Right lung (tissue), 5 donors: ENCODE results near the gene CCDC201. TPM values are rescaled to one million over a fixed set of nuclear protein-coding genes. Genes with fewer than 3 reads are reported as not detected.

ENCODE experiments used
- DNase-seq, 2 donors: peaks; one replicate each; pipeline ENCODE4 v3.0.0-alpha.2; 2013
- polyA plus RNA-seq, 5 donors: library from polyadenylated mRNA; unstranded; fragments of 120-200 nt; gene quantifications; one replicate each; pipeline versions ENCODE4 v1.2.1 to v1.2.3, GENCODE V29; 2013; ENCODE audit warnings: inconsistent platforms in 1 of 5, low replicate concordance in 1 of 5; ENCODE audit not compliant: insufficient read length in 5 of 5, insufficient read depth in 1 of 5

CCDC201 gene
- polyA plus RNA-seq, 5 donors: not detected

DNA sequence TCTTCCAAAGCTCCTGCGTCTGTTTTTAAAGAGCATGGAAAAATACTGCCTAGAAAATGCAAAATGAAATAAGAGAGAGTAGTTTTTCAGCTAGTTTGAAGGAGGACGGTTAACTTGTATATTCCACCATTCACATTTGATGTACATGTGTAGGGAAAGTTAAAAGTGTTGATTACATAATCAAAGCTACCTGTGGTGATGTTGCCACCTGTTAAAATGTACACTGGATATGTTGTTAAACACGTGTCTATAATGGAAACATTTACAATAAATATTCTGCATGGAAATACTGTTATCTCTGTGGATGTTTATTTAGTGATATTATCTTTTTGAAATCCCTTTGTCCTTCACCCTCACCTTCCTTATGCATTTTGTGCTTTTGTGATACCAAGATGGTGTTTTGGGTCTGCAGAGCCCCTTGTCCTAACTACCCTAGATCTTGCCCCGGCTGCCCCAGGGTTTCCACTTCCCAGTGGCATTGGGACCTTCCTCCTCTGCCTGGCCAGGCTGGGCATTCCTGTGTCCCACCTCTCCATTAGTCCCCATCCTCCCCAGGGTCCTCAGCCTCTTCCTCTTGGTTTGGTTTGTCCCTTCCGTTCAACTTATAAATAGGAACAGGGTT, 20.6 kb upstream of the CCDC201 start:
- DNase-seq: no peak

DNA sequence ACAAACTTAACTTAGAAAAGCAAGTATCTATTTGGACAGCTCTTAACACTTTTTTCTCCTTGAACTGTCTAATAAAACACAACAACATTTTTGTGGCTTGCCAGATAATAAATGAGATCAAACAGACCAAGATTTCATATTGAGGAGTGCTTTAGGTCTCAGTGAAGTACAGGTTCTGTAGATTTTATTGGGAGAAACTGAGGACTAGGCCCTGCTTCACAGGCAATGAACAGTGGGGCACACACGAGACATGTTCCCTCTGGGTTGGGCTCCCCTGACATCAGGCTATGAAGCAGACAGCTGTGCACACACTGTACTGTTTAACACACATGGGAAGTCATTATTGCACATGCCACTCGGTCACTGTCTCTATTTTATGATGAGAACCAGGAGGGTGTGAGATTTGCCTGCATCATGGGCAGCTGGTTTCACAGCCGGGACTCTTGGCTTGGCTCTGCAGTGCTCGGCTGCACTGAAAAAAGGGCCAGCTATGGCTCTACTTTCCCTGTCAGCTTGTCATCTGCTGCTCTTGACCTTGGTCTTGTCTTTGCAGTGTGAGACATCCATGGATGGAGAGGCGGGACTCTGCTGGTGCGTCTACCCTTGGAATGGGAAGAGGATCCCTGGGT, 19.6 kb upstream of the CCDC201 start:
- DNase-seq: no peak

DNA sequence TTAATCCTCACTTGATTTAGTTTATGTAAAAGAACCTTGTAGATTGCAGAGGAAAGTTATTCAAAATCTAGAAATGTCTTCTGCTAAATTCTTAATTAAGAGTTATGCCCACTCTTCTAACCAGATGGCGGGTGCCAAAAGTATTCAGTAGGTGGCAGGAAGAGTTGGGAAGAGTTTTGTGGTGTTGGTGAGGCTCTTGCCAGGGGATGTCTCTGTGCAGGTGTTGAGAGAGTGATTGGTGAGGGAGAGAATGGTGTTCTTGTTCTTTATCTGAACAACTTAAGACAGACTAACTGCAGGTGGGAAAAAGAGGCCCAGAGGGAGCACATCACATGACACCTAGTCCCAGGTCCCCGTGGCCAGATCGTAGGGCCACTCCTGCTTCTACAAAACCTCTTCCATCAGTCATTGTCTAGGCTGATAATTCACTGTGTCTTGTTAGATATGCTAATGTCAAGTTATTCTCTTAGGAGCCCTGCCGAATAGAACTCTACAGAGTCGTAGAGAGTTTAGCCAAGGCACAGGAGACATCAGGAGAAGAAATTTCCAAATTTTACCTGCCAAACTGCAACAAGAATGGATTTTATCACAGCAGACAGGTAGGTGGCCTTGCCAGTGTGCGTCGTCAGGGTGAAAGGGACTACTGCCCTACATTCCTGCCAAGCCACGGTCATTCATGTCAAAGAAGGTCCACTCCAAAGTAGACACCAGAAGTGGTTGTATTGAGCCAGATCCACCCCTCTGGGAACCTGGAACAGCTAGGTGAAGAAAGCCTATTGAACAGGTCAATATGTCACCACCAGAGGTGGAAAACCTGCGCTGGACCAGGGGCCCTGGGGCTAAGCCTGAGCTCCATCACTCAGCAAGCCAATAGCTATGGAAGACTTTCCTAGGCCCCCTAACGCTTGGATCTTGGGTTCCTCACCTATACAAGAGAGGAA, 18.9 kb upstream of the CCDC201 start:
- no peak for DNase-seq

DNA sequence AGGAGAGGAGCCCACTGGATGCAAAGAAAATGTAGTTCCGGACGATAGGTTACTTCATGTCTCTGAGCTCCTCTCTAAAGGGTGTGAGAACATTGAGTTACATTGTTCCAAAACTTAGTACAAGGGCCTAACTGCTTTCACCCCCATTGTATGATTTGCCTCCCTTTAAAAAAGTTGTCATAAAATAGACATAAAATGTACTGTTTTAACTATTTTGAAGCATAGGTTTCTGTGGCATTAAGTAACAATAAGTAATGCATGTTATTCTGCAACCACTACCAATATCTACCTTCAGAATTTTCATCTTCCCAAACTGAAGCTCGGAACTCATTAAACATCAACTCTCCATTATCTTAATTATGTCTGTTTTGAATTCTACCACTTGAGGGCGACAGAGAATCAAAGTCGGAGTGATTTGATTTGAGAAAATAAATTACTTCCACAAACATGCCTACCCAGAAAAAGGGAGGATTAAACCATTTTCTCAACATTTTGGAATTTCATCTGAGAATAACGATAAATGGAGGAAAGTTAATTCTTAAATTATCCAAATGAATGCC, 18.1 kb upstream of the CCDC201 start:
- peak in 1 of 2 donors; percentile 18 for DNase-seq

DNA sequence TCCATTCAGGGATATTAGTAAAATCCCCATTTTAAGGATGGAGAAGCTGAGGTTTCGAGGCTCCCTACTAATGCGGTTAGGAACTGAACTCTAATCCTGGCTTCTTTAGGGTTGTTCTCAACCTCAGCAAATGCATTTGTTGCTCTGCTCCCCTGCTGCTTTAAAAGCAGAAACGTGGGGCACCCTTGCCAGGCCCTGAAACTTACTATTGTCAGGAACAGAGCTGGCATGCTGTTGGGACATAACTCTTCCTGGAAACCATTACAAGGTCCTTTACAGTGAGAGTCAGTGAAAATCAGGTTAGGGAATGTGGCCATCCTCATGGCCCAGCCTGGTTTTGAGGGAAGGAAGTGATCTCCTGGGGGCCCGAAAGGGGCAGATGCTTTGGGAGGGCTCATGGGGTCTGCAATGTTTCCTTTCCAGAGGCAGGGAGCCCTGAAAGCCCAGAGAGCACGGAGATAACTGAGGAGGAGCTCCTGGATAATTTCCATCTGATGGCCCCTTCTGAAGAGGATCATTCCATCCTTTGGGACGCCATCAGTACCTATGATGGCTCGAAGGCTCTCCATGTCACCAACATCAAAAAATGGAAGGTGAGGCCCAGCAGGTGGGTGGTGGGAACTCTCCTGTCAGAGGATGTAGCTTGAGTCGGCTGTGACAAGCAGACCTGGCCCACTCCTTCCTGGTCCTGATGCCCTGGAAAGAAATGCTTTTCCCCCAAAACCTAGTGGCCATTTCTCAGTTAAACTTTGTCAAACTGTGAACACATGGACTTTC, 17.4 kb upstream of the CCDC201 start:
- no peak for DNase-seq

DNA sequence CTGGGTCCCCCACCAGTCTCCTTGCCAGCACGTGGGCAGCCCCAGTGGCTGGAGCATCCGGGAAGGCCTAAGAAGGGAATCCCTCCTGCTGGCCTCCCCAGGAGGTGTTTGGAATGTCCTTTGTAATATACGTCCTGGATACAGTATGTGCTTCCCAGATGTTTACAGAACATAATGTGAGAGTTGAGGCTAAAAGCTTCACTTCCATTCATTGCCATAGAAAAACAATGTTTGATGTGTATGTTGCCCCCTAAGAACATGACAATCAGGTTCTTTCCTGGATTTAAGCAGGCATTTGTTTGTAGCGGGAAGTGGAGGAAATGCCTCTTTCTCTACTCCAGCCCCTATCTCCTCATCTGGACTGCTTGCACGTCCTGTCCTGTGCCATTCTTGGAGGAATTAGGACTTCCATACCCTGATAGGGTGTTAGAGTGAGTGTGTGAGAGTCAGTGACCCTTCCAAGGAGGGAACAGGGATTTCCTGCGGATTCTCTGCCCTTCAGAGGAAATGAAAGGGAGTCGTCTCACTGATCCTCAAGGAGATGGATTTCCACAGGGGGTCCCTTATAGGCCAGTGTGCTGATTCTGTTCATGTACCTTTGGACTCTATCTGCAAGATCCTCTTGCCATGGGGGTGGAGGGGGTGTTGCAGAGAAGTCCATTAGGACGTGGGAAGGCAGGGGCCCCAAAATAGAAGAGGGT, 16.6 kb upstream of the CCDC201 start:
- DNase-seq: no peak

DNA sequence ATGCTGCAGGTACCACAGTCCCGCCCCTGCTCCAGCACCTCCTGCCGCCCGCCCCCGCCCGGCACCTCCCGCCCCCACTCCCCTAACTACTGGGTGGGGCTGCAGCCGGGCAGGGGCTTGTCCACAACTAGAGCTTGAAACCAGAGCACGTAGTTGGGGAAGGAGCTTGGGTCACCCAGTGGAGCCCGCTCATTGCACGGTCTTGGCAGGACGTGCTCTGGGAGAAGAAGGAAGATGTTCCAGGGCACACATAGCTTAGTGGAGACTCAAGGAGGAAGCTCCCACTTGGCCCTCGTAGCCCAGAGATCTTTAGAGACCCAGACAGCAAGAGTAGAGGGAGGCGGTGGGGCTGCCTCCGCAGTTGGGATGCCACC, 16.1 kb upstream of the CCDC201 start:
- no peak for DNase-seq

DNA sequence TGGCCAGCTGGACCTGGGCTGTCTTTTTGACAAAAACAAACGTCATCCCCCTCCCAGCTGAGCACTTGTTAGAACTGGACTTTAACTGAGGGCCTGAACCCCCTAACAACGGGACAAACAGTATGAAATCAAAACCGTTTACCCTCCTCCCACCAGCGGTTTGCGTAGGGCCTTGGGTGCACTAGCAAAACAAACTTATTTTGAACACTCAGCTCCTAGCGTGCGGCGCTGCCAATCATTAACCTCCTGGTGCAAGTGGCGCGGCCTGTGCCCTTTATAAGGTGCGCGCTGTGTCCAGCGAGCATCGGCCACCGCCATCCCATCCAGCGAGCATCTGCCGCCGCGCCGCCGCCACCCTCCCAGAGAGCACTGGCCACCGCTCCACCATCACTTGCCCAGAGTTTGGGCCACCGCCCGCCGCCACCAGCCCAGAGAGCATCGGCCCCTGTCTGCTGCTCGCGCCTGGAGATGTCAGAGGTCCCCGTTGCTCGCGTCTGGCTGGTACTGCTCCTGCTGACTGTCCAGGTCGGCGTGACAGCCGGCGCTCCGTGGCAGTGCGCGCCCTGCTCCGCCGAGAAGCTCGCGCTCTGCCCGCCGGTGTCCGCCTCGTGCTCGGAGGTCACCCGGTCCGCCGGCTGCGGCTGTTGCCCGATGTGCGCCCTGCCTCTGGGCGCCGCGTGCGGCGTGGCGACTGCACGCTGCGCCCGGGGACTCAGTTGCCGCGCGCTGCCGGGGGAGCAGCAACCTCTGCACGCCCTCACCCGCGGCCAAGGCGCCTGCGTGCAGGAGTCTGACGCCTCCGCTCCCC, 15.5 kb upstream of the CCDC201 start, which contains the start of gene IGFBP1:
Gene IGFBP1, plus strand, starts transcription at position 304 of the 808 bp plus-strand sequence. Its CDS starts 165 bp downstream, at position 469.
- peak in 1 of 2 donors; percentile 9 for DNase-seq

DNA sequence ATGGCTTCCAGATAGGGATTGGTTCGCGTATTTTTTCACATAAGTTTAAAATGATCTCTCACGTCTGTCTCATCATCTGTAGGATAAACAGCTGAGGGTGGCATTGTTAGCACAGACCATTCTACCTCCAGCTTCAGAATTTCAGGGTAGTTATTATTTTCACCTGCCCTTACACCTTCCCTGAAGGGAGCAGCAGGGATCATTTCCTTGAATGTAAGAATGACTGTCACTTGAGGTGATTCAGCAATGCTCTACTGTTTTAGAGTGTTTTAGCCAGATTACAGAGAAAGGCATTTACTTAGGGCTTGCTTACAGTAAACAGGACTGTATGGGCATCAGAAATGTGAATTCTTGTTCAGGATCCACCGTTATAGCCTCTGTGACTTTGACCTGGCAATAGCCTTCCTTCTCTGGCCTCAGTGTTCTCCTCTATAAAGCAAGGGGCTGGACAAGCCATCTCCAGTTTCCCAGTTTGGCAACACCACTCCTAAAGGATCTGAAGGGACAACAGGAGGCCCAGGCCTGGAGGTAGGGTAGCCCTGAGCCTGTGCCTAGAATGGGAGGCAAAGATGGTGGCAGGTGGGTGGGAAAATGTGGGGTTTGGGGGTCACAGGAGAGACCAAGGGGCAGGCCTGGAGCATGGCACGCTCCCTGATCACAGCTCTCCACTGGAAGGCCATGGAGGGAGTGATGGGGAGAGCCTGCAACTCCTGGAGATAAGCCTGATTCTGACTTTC, 14.2 kb upstream of the CCDC201 start:
- DNase-seq: no peak

DNA sequence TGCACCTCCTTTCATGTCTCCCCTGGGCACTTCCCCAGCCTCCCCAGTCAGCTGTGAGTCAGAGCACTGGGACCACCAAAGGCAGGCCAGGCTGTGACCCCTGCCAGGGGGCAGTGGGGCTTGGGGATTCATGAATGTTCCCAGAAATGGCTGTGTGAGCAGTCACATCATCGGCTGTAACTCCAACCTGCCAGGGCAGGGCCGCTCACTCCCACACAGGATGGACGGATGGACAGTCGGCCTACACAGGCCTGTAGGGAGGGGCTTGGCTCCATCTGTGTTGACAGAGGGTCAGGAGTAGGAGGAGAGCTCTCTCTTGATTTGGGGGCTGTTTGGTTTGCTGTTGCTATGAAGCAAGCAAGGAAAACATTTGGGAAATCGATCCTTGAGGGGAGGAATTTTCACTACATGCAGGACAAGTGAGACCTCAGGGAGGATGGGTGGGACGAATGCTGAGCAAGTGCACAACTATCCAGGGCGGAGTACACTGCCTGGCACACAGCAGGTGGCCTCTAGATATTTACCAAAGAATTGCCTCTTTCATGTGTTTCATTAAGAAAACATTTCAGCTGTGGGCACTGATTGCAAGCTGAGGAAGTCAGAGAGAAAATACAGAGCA, 12.5 kb upstream of the CCDC201 start:
- no peak for DNase-seq

DNA sequence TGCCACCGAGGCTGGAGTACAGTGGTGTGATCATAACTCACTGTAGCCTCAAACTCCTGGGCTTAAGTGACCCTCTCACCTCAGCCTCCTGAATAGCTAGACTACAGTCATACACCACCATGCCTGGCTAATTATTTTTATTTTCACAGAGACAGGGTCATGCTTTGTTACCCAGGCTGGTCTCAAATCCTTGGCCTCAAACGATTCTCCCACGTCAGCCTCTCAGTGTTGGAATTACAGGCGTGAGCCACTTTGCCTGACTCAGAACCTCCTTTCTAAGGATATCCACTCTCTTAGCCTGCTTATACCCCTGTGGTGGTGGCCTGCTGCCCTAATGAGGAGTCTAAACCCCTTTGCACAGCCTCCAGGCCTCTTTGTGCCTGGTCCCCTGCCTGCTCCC, 11.3 kb upstream of the CCDC201 start:
- no peak for DNase-seq

DNA sequence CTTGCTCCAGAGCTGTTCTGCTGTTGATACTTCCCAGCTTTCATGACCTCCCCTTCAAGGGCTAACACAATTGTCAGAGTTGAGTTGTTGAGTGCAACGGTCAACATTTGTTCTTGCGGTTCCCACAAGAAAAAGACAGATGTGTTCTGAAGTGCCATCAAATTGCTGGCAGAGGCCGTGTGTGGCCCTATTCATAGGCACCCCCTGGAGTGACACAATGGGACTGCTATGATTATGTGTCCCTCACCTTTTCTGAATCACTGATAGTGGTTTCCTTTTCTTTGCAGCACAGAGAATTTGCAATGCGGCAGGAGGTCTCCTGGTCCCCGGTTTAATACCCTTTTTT, 9.6 kb upstream of the CCDC201 start:
- DNase-seq: no peak

DNA sequence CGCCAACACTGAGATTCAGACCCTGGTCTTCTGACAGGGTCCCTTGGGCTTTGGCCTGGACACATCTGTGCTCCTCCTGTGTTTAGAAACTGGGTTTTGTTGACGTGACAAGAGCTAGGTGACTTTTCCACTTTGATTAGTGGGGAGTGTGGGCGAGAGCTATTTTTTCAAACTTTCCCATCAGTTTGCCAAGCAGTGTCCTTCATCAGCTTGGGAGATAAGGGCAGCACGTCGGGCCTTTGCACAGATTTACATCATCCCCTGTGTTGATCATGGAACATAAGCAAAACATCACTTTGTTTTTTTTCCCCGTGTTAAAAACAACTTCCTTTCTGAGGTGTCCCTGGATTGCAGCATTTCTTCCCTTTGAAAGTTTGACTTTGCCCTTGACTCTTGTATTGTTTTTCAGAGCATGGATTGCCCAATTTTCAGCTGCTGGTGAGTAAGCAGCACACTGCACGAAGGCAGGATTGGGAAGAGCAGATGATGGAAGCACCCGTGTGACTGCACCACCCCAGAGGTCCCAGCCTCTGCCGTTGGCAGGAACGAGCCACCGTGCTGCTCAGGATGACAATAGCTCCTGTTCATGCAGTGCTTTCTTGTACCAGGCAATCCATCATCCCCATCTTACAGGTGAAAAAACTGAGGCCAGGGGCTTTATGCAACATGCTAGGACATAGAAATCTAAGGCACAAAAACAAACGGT, 9.0 kb upstream of the CCDC201 start:
- DNase-seq: no peak

DNA sequence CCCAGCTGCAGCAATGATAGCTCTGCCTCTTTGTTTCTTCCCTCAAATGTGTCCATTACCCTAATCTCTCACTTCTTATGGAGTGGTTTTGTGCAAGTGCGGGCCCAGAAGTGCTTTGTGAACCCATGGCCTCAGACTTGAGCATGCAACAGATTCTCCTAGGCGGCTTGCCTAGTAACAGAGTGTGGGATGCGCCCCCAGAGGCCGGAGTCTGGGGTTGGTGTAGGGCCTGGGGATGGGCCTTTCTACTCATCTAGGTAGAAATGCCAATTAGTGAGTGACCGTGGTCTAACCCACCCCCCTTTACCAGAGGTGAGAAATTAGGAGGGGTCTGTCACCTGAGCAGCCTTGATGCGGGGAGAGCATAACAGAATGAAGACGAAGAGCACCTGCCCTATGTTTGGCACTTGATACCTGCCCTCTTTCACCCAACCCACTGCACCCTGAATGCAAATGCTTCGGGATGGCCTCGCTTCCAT, 8.4 kb upstream of the CCDC201 start:
- no peak for DNase-seq

DNA sequence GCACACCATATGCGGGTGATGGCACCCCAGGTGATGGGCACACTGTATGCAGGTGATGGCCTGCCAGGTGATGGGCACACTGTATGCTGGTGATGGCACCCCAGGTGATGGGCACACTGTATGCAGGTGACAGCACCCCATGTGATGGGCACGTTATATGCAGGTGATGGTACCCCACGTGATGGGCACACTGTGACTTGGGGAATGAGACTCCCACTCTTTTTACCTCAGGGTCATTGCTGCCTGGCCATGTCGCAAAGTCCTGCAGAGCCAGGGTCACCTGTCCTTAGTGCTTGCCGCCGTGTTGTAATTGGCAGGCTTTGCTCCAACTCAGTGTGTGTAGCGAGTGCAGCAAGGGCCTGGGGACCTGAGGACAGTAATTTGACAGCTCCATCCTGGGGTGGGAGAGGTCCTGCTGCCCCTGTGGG, 7.6 kb upstream of the CCDC201 start:
- no peak for DNase-seq

DNA sequence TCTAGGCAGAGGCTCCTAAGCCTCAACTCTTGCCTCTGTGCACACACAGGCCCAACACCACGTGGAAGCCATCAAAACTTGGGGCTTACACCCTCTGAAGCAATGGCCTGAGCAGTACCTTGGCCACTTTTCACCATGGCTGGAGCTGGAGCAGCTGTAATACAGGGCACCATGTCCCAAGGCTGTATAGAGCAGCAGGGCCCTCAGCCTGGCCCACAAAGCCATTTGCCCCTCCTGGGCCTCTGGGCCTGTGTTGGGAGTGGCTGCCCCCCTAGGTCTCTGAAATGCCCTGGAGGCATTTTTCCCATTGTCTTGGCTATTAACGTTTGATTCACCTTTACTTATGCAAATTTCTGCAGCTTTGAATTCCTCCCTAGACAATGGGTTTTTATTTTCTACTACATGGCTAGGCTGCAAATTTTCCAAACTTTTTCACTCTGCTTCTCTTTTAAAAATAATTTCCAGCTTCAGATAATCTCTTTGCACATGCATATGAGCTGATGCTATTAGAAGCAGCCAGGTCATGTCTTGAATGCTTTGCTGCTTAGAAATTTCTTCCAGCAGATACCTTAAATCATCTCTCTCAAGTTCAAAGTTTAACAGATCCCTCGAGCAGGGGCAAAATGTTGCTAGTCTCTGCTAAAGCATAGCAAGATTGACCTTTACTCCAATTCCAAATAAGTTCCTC, 5.7 kb upstream of the CCDC201 start:
- DNase-seq: no peak

DNA sequence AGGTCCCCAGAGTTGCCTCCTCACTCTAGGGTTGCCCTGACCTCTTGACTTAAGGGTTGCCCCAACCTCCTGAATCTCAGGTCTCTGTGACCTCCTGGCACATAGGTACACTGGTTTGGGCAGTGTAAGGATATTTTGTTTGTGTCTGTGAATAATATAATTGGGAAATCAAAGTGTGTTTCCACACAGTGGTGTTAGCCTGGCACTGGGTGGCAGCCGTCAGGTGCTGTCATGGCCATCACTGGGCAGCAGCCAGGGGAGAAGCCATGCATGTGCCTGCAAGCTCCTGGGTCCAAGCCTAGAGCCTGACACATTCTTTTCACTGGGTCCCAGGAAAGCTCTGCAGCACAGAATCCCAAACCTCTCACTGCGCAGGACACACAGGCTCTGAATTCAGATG, 3.6 kb upstream of the CCDC201 start:
- no peak for DNase-seq
